ENCODE data around the gene ARHGEF10L.
A peak's percentile ranks its signal among the peaks of the same experiment; 100 is the strongest.

The ARHGEF10L gene

GRCh38 chr1:17596651-17597509 is 57.4 kb downstream of the ARHGEF10L start (continued):
- TF ChIP-seq ZNF707 (tag by site-specific recombination; IDR thresholded peaks at IDR 0.05) (no peak), ZNF433 (tag by site-specific recombination; IDR thresholded peaks at IDR 0.05; ENCODE audit: low read depth) (no peak), ZNF157 (tag by site-specific recombination; IDR thresholded peaks at IDR 0.05) (no peak), ZNF596 (tag by site-specific recombination; IDR thresholded peaks at IDR 0.05) (0 out of 2 replicates have a peak, but pooled peaks have one; percentile 40), ZNF670 (tag by site-specific recombination; IDR thresholded peaks at IDR 0.05; ENCODE audit: low read depth) (no peak), ZBTB49 (tag by site-specific recombination; IDR thresholded peaks at IDR 0.05; ENCODE audit: low read depth) (no peak), ZNF792 (tag by site-specific recombination; IDR thresholded peaks at IDR 0.05) (no peak), ZNF529 (tag by site-specific recombination; IDR thresholded peaks at IDR 0.05; ENCODE audit: insufficient replicate concordance) (no peak), ZNF830 (tag by site-specific recombination; IDR thresholded peaks at IDR 0.05; ENCODE audit: low read depth) (no peak), ZNF423 (tag by site-specific recombination; IDR thresholded peaks at IDR 0.05) (peak; percentile 73), ZNF214 (tag by site-specific recombination; IDR thresholded peaks at IDR 0.05; ENCODE audit: borderline replicate concordance) (no peak), SCRT1 (tag by site-specific recombination; IDR thresholded peaks at IDR 0.05; ENCODE audit: borderline replicate concordance) (no peak; the same call in 1 of the 2 replicates), ZNF114 (tag by site-specific recombination; IDR thresholded peaks at IDR 0.05) (no peak), KLF10 (tag by site-specific recombination; IDR thresholded peaks at IDR 0.05) (peak; percentile 43; the same call in 1 of the 2 replicates), ZNF623 (tag by site-specific recombination; IDR thresholded peaks at IDR 0.05) (no peak), ZNF530 (tag by site-specific recombination; IDR thresholded peaks at IDR 0.05; ENCODE audit: low read depth) (no peak), ZNF843 (tag by site-specific recombination; IDR thresholded peaks at IDR 0.05) (peak; percentile 96), ZNF747 (tag by site-specific recombination; IDR thresholded peaks at IDR 0.05) (no peak), ZFP69B (tag by site-specific recombination; IDR thresholded peaks at IDR 0.05) (peak; percentile 38; the same call in 1 of the 2 replicates), ZSCAN16 (tag by site-specific recombination; IDR thresholded peaks at IDR 0.05) (no peak), ZSCAN4 (tag by site-specific recombination; IDR thresholded peaks at IDR 0.05) (no peak; the same call in 1 of the 2 replicates), CTCF (tag by site-specific recombination; IDR thresholded peaks at IDR 0.05) (no peak), HOXC10 (CRISPR knock-in tag; IDR thresholded peaks at IDR 0.05) (no peak), PRDM6 (tag by site-specific recombination; IDR thresholded peaks at IDR 0.05) (peak; percentile 94), GFI1B (tag by site-specific recombination; IDR thresholded peaks at IDR 0.05) (peak; percentile 27; the same call in 1 of the 2 replicates), SP3 (tag by site-specific recombination; IDR thresholded peaks at IDR 0.05) (peak; percentile 33), BCL11B (tag by site-specific recombination; IDR thresholded peaks at IDR 0.05; ENCODE audit: low read depth) (peak; percentile 83), ZNF366 (tag by site-specific recombination; conservative IDR thresholded peaks at IDR 0.05) (peak; percentile 99), ZNF18 (tag by site-specific recombination; IDR thresholded peaks at IDR 0.05) (peak; percentile 39; the same call in 1 of the 2 replicates), OSR2 (tag by site-specific recombination; IDR thresholded peaks at IDR 0.05) (peak; percentile 100), ZNF549 (tag by site-specific recombination; IDR thresholded peaks at IDR 0.05) (no peak), ZNF629 (tag by site-specific recombination; IDR thresholded peaks at IDR 0.05) (peak; percentile 67; the same call in 1 of the 2 replicates)
